PFSK-1 (cell line): ENCODE data around the gene CCDC69.

Source experiments
- FOXP2 ChIP-seq: optimal IDR thresholded peaks from 2 replicates; pipeline ENCODE3; 2011; ENCODE audit warnings: borderline replicate concordance, control low read depth, inconsistent platforms; ENCODE audit not compliant: insufficient read depth; ENCODE audit errors: extremely low read length, extremely low read depth
- POLR2AphosphoS5 ChIP-seq: IDR thresholded peaks from 2 replicates; pipeline ENCODE4 v1.6.1; 2012; ENCODE audit warnings: low read depth, mild to moderate bottlenecking, control low read depth, low read length, moderate library complexity
- SIN3A ChIP-seq: IDR thresholded peaks from 2 replicates; pipeline ENCODE4 v1.6.1; 2012; ENCODE audit warnings: mild to moderate bottlenecking, low read length, moderate library complexity, borderline replicate concordance; ENCODE audit not compliant: insufficient read depth
- TAF1 ChIP-seq: IDR thresholded peaks from 2 replicates; pipeline ENCODE4 v1.6.1; 2012; ENCODE audit warnings: low read length, control low read depth, borderline replicate concordance; ENCODE audit not compliant: insufficient read depth
- TF ChIP-seq, protein P1 (sequence below), 2 experiments: IDR thresholded peaks; 2 replicates each; pipeline versions ENCODE4 v1.6.1 to v1.8.0; 2011 to 2012; ENCODE audit warnings: low read depth in 2 of 2, low read length in 2 of 2, control low read depth in 1 of 2, inconsistent platforms in 1 of 2, mild to moderate bottlenecking in 1 of 2, moderate library complexity in 1 of 2; ENCODE audit not compliant: insufficient read depth in 1 of 2

DNA sequence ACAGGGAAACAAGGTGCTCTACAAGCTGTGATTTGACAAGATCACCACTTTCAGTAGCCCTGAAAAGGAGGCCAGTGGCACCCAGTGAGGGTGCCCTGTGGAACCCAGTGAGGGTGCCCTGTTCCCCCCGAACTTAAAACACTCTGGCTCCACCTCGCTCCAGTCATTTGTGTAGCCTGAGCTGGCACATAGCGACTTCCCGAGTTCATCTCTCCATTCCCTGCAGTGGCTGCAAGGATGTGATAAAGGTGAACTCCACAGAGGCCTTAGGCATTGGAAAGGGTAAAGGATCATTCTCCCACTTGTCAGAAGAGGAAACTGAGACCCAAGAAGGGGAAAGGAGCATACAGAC, 44.4 kb downstream of the CCDC69 start:
- no peak for TF ChIP-seq POLR2AphosphoS5
- TF ChIP-seq, protein P1, sequence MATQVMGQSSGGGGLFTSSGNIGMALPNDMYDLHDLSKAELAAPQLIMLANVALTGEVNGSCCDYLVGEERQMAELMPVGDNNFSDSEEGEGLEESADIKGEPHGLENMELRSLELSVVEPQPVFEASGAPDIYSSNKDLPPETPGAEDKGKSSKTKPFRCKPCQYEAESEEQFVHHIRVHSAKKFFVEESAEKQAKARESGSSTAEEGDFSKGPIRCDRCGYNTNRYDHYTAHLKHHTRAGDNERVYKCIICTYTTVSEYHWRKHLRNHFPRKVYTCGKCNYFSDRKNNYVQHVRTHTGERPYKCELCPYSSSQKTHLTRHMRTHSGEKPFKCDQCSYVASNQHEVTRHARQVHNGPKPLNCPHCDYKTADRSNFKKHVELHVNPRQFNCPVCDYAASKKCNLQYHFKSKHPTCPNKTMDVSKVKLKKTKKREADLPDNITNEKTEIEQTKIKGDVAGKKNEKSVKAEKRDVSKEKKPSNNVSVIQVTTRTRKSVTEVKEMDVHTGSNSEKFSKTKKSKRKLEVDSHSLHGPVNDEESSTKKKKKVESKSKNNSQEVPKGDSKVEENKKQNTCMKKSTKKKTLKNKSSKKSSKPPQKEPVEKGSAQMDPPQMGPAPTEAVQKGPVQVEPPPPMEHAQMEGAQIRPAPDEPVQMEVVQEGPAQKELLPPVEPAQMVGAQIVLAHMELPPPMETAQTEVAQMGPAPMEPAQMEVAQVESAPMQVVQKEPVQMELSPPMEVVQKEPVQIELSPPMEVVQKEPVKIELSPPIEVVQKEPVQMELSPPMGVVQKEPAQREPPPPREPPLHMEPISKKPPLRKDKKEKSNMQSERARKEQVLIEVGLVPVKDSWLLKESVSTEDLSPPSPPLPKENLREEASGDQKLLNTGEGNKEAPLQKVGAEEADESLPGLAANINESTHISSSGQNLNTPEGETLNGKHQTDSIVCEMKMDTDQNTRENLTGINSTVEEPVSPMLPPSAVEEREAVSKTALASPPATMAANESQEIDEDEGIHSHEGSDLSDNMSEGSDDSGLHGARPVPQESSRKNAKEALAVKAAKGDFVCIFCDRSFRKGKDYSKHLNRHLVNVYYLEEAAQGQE (IDR thresholded peaks at IDR 0.05; ENCODE audit: insufficient read depth in 1 of 2, low read depth in 2 of 2, low read length in 2 of 2), result no peak
- TF ChIP-seq TAF1, result no peak
- no peak for TF ChIP-seq SIN3A
- no peak for TF ChIP-seq FOXP2
